K562 (cell line): ENCODE measurements around the gene SCAMP3. TPM values are rescaled to one million over a fixed set of nuclear protein-coding genes. Genes with fewer than 3 reads are reported as not detected.

Experiments used
- MEIS2 ChIP-seq: fragments of 450-650 bp; IDR thresholded peaks from 2 replicates; pipeline ENCODE4 v1.6.1; 2014; ENCODE audit warnings: mild to moderate bottlenecking; ENCODE audit not compliant: partially characterized antibody
- NCOR1 ChIP-seq: fragments of 450-650 bp; IDR thresholded peaks from 2 replicates; pipeline ENCODE4 v1.6.1; 2016; ENCODE audit warnings: mild to moderate bottlenecking, moderate library complexity
- NR4A1 ChIP-seq, 2 experiments: fragments of 250-450 bp in 1 of 2; fragments of 450-650 bp in 1 of 2; sonication (Bioruptor Pico) in 1 of 2; IDR thresholded peaks; 2 replicates each; pipeline versions ENCODE4 v1.4.0 to v1.6.1; 2016 to 2020; ENCODE audit warnings: mild to moderate bottlenecking in 2 of 2, missing compliant biosample characterization in 1 of 2, missing genetic modification characterization in 1 of 2, moderate library complexity in 1 of 2
- RUNX1 ChIP-seq: sonication (generic); IDR thresholded peaks from 2 replicates; pipeline ENCODE4 v1.6.1; 2016; ENCODE audit warnings: antibody characterized with exemption, low read depth
- ZKSCAN1 ChIP-seq: fragments of 150-350 bp; IDR thresholded peaks from 2 replicates; pipeline ENCODE4 v1.6.1; 2016; ENCODE audit warnings: low read depth, low read length
- polyA plus RNA-seq, 8 experiments: library from polyadenylated mRNA; depleted of rRNA in 4 of 8; stranded (reverse) in 5 of 8; unstranded in 3 of 8; fragments of >200 nt; fragmentation: Nextera tagmentation in 2 of 8; fragmentation: Illumina TruSeq in 1 of 8; extraction: Ambion mirVana in 2 of 8; extraction: Trizol in 1 of 8; gene quantifications; 2 replicates each; pipeline versions ENCODE4 v1.2.1 to v1.2.3, GENCODE V29; 2011 to 2014; ENCODE audit warnings: inconsistent platforms in 1 of 8, missing spikeins in 1 of 8
- total RNA-seq, 7 experiments: library from RNA; depleted of rRNA in 6 of 7; stranded (reverse); fragments of >200 nt in 6 of 7; fragmentation: Illumina TruSeq in 2 of 7; extraction: Trizol in 2 of 7; gene quantifications; 2 replicates each; pipeline versions ENCODE4 v1.2.1 to v1.2.3, GENCODE V29; 2011 to 2021; ENCODE audit warnings: low replicate concordance in 1 of 7
- TF ChIP-seq, protein P1 (sequence below): fragments of 200-800 bp; sonication (Bioruptor generic); IDR thresholded peaks from 2 replicates; pipeline ENCODE4 v1.6.1; 2016; ENCODE audit warnings: missing genetic modification characterization, missing compliant biosample characterization
- TF ChIP-seq, protein P2 (sequence below): sonication (generic); formaldehyde crosslinking; IDR thresholded peaks from 2 replicates; pipeline ENCODE4 v1.8.0; 2022; ENCODE audit warnings: missing genetic modification reagents, mild to moderate bottlenecking, borderline replicate concordance
- TF ChIP-seq, protein P3 (sequence below): fragments of 200-800 bp; sonication (Bioruptor generic); IDR thresholded peaks from 2 replicates; pipeline ENCODE4 v1.6.1; 2017; ENCODE audit warnings: missing genetic modification characterization, missing compliant biosample characterization

SCAMP3 gene
- total and polyA plus RNA-seq, 9 of the 15 experiments (the other 6 are each of a cell fraction or from before 2014, with no cell fraction given), result 14.2 to 131 (median 86.1) TPM

DNA sequence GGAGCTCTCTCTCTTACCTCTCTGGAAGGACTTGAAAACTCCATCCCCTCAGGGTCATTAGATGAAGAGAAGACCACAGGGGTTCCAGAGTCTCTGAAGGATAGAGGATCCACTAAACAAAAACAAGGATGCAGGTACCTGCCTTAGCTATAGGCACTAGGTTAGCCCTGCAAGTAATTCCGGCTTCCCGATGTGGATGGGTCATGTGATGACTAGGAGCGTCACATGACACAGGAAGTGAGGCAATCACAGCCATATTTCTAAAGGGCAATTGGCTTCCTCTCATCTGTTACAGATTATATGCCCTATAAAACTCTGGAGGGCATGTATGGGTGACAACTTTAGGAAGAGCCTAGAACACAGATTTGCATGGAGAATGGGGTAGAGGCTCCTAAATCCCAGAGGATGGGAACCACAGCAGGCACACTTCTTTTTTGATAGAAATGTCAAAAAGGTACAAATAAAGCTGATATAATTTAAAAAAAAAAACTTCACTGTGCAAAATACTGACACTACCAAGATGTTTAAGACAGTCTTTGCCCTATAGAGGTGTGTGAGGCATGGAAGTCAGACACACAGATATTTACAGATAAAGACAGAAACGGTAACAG, 21.0 kb downstream of the SCAMP3 start (continued):
- TF ChIP-seq, protein P1, sequence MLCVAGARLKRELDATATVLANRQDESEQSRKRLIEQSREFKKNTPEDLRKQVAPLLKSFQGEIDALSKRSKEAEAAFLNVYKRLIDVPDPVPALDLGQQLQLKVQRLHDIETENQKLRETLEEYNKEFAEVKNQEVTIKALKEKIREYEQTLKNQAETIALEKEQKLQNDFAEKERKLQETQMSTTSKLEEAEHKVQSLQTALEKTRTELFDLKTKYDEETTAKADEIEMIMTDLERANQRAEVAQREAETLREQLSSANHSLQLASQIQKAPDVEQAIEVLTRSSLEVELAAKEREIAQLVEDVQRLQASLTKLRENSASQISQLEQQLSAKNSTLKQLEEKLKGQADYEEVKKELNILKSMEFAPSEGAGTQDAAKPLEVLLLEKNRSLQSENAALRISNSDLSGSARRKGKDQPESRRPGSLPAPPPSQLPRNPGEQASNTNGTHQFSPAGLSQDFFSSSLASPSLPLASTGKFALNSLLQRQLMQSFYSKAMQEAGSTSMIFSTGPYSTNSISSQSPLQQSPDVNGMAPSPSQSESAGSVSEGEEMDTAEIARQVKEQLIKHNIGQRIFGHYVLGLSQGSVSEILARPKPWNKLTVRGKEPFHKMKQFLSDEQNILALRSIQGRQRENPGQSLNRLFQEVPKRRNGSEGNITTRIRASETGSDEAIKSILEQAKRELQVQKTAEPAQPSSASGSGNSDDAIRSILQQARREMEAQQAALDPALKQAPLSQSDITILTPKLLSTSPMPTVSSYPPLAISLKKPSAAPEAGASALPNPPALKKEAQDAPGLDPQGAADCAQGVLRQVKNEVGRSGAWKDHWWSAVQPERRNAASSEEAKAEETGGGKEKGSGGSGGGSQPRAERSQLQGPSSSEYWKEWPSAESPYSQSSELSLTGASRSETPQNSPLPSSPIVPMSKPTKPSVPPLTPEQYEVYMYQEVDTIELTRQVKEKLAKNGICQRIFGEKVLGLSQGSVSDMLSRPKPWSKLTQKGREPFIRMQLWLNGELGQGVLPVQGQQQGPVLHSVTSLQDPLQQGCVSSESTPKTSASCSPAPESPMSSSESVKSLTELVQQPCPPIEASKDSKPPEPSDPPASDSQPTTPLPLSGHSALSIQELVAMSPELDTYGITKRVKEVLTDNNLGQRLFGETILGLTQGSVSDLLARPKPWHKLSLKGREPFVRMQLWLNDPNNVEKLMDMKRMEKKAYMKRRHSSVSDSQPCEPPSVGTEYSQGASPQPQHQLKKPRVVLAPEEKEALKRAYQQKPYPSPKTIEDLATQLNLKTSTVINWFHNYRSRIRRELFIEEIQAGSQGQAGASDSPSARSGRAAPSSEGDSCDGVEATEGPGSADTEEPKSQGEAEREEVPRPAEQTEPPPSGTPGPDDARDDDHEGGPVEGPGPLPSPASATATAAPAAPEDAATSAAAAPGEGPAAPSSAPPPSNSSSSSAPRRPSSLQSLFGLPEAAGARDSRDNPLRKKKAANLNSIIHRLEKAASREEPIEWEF (CRISPR knock-in tag), result no peak
- TF ChIP-seq NR4A1 (CRISPR knock-in tag; IDR thresholded peaks at IDR 0.05), result no peak
- TF ChIP-seq NR4A1 (tag; IDR thresholded peaks at IDR 0.05), result no peak
- no peak for TF ChIP-seq ZKSCAN1
- TF ChIP-seq MEIS2, result no peak
- TF ChIP-seq, protein P2, sequence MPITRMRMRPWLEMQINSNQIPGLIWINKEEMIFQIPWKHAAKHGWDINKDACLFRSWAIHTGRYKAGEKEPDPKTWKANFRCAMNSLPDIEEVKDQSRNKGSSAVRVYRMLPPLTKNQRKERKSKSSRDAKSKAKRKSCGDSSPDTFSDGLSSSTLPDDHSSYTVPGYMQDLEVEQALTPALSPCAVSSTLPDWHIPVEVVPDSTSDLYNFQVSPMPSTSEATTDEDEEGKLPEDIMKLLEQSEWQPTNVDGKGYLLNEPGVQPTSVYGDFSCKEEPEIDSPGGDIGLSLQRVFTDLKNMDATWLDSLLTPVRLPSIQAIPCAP (CRISPR knock-in tag), result no peak
- TF ChIP-seq RUNX1, result no peak
- TF ChIP-seq NCOR1, result no peak
- TF ChIP-seq, protein P3, sequence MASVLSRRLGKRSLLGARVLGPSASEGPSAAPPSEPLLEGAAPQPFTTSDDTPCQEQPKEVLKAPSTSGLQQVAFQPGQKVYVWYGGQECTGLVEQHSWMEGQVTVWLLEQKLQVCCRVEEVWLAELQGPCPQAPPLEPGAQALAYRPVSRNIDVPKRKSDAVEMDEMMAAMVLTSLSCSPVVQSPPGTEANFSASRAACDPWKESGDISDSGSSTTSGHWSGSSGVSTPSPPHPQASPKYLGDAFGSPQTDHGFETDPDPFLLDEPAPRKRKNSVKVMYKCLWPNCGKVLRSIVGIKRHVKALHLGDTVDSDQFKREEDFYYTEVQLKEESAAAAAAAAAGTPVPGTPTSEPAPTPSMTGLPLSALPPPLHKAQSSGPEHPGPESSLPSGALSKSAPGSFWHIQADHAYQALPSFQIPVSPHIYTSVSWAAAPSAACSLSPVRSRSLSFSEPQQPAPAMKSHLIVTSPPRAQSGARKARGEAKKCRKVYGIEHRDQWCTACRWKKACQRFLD, result no peak
